Lung (tissue), 12 donors: Measurements from ENCODE around the gene HOXD13. TPM values are rescaled to one million over a fixed set of nuclear protein-coding genes. Genes with fewer than 3 reads are reported as not detected.

Experiments
- ATAC-seq: fragments of 200-7000 bp; cut with Tn5 transposase; one replicate; pipeline ENCODE4 v1.9.1; 2020; ENCODE audit warnings: moderate number of reproducible peaks; ENCODE audit not compliant: insufficient read depth, low FRiP score
- DNase-seq, 3 donors: peaks; one replicate each; pipeline ENCODE4 v3.0.0-alpha.2; 2013 to 2017
- H3K27ac ChIP-seq, 2 donors: one replicate each; pipeline ENCODE4 v1.5.1; 2013; ENCODE audit warnings: mild to moderate bottlenecking in 2 of 2, moderate library complexity in 2 of 2, control low read depth in 1 of 2, inconsistent platforms in 1 of 2, low read depth in 1 of 2, low read length in 1 of 2
- H3K27me3 ChIP-seq, 3 donors: one replicate each; pipeline ENCODE4 v1.5.1; 2013; ENCODE audit warnings: low read length in 2 of 3; ENCODE audit not compliant: control insufficient read depth in 3 of 3, insufficient read depth in 3 of 3
- H3K36me3 ChIP-seq, 4 donors: one replicate each; pipeline ENCODE4 v1.5.1; 2013; ENCODE audit warnings: low read length in 4 of 4, mild to moderate bottlenecking in 1 of 4, moderate library complexity in 1 of 4; ENCODE audit not compliant: control insufficient read depth in 4 of 4, insufficient read depth in 4 of 4
- H3K4me1 ChIP-seq, 5 donors: one replicate each; pipeline ENCODE4 v1.5.1; 2013; ENCODE audit warnings: low read length in 5 of 5, mild to moderate bottlenecking in 2 of 5, moderate library complexity in 1 of 5; ENCODE audit not compliant: control insufficient read depth in 5 of 5, insufficient read depth in 5 of 5
- H3K4me3 ChIP-seq: one replicate; pipeline ENCODE4 v1.5.1; 2013; ENCODE audit warnings: mild to moderate bottlenecking, control low read depth, moderate library complexity
- H3K9ac ChIP-seq, 2 donors: one replicate each; pipeline ENCODE4 v1.5.1; 2013; ENCODE audit warnings: low read length in 2 of 2, control low read depth in 1 of 2; ENCODE audit not compliant: insufficient read depth in 1 of 2
- H3K9me3 ChIP-seq, 4 donors: one replicate each; pipeline ENCODE4 v1.5.1; 2013; ENCODE audit warnings: low read length in 3 of 4, mild to moderate bottlenecking in 1 of 4, moderate library complexity in 1 of 4; ENCODE audit not compliant: control insufficient read depth in 4 of 4, insufficient read depth in 3 of 4
- CTCF ChIP-seq: IDR thresholded peaks from 2 replicates; pipeline ENCODE4 v1.5.1; 2012; ENCODE audit warnings: mild to moderate bottlenecking; ENCODE audit errors: control extremely low read depth, extremely low read depth
- WGBS, 2 donors: extraction: QIAGEN DNeasy Blood & Tissue Kit; methylation state at CpG; one replicate each; pipeline ENCODE4 v1.1.7; 2013; 5-methylcytosine and 5-hydroxymethylcytosine counted together
- polyA plus RNA-seq, 2 donors: library from polyadenylated mRNA; stranded (reverse); fragments of 200-250 nt; gene quantifications; one replicate each; pipeline ENCODE4 v1.2.1, GENCODE V29; 2013
- total RNA-seq, 2 donors: library from RNA; depleted of rRNA in 1 of 2; stranded (reverse); fragments of >200 nt in 1 of 2; gene quantifications; one replicate each; pipeline ENCODE4 v1.2.1, GENCODE V29; 2014 to 2021
- donor health status: control.
- donor health status: control.
- donor health status: Bipolar disorder and iron deficiency.
- donor health status: healthy.
- donor health status: DM: yes; HTN: yes; CAD: no.

The HOXD13 gene
- total and polyA plus RNA-seq, 4 donors = not detected

DNA sequence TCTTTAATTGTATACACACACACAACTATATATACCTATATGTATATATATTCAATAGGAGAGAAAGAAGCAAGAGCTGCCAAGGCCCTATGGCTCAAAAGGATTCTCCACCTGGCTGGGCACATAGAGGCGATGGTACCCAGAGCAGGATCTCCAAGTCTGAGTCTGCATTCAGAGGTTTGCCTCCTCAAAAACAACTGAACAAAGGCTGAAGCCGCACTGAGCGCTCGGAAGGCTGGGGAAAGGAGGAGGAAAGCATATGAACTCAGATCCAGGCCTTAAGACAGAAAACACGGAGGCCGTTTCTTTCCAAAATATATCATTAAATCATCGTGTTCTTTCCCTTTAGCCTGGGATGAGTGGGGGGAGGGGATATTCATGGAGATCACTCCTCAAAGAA, 10.7 kb downstream of the HOXD13 start:
- WGBS, 2 donors = 22 to 25% methylated on average over 7 of the region's 7 CpGs
- H3K4me1 ChIP-seq = peaks cover 0 to 17% (median 4%) of the 10 kb centered on the region in 5 donors

GRCh38 chr2:176103742-176104315, 11.3 kb downstream of the HOXD13 start:
- H3K27me3 ChIP-seq = peaks cover 48 to 93% (median 84%) of the 10 kb centered on the region in 3 donors
- ATAC-seq (no peak), DNase-seq (no peak)
- H3K4me3 ChIP-seq = no peak overlapping the region
- peaks cover 0 to 17% (median 4%) of the 10 kb centered on the region in 5 donors for H3K4me1 ChIP-seq
- WGBS, 2 donors = 5 to 7% methylated on average over 17 of the region's 17 CpGs
- TF ChIP-seq CTCF = no peak
- no peak overlapping the region for H3K9ac ChIP-seq
- H3K27ac ChIP-seq = no peak overlapping the region
- H3K36me3 ChIP-seq = no peaks in the 10 kb centered on the region
- peaks cover 0 to 12% (median 0%) of the 10 kb centered on the region in 4 donors for H3K9me3 ChIP-seq

More for the DNA sequence above, 10.7 kb downstream of the HOXD13 start:
- peaks cover 0 to 12% (median 0%) of the 10 kb centered on the region in 4 donors for H3K9me3 ChIP-seq
- no peak overlapping the region for H3K4me3 ChIP-seq
- no peak overlapping the region for H3K27ac ChIP-seq
- ATAC-seq (no peak), DNase-seq (no peak)
- no peak overlapping the region for H3K9ac ChIP-seq
- no peaks in the 10 kb centered on the region for H3K36me3 ChIP-seq
- H3K27me3 ChIP-seq = peaks cover 51 to 93% (median 85%) of the 10 kb centered on the region in 3 donors
- TF ChIP-seq CTCF = no peak

- TF ChIP-seq CTCF = no peak
- no peak for ATAC-seq
- Histone ChIP-seq H3K9me3 (peaks cover 0 to 13% (median 0%) of the 10 kb centered on the region in 4 donors), H3K27ac (no peak overlapping the region), H3K9ac (no peak overlapping the region), H3K36me3 (no peaks in the 10 kb centered on the region), H3K4me3 (no peak overlapping the region), H3K4me1 (peaks cover 0 to 17% (median 4%) of the 10 kb centered on the region in 5 donors), H3K27me3 (peaks cover 46 to 93% (median 84%) of the 10 kb centered on the region in 3 donors)
- 3 to 6% methylated on average over 53 to 56 of the region's 56 CpGs for WGBS, 2 donors
- DNase-seq = no peak
These were observed 12.0 kb downstream of the HOXD13 start for GRCh38 chr2:176104316-176105077.
